KOPT-K1 (cell line): ENCODE results near the gene ATP6V0A4.

ENCODE experiments used
- H3K27ac ChIP-seq: fragments of 200-600 bp; sonication (generic); 2 replicates; pipeline ENCODE4 v1.5.1; 2016; ENCODE audit warnings: antibody characterized with exemption, mild to moderate bottlenecking, low read depth, low read length; ENCODE audit not compliant: poor library complexity, severe bottlenecking
- H3K36me3 ChIP-seq: fragments of 200-600 bp; sonication (generic); 2 replicates; pipeline ENCODE4 v1.5.1; 2017; ENCODE audit warnings: antibody characterized with exemption, mild to moderate bottlenecking, low read length, moderate library complexity; ENCODE audit not compliant: insufficient read depth
- H3K9me3 ChIP-seq: fragments of 200-600 bp; sonication (generic); 2 replicates; pipeline ENCODE4 v1.5.1; 2017; ENCODE audit warnings: antibody characterized with exemption, low read length, mild to moderate bottlenecking; ENCODE audit not compliant: insufficient read depth, poor library complexity, severe bottlenecking

The ATP6V0A4 gene

DNA sequence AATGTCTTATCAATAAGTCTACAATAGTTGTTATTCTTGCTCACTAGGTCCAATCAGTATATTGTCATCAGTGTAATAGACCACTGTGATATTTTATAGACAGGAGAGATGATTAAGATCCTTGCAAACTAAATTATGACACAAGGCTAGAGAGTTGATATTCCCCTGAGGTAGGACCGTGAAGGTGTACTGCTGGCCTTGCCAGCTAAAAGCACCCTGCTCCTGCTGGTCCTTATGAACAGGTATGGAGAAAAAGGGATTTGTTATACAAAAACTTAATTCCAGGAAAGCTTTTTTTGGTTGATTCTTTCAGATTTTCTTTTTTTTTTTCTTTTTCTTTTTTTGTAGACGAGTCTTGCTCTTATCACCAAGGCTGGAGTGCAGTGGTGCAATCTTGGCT is 17.0 kb downstream of the ATP6V0A4 start:
- no peaks in the 10 kb centered on the region for H3K9me3 ChIP-seq
- no peaks in the 10 kb centered on the region for H3K36me3 ChIP-seq
- H3K27ac ChIP-seq, result no peak overlapping the region

DNA sequence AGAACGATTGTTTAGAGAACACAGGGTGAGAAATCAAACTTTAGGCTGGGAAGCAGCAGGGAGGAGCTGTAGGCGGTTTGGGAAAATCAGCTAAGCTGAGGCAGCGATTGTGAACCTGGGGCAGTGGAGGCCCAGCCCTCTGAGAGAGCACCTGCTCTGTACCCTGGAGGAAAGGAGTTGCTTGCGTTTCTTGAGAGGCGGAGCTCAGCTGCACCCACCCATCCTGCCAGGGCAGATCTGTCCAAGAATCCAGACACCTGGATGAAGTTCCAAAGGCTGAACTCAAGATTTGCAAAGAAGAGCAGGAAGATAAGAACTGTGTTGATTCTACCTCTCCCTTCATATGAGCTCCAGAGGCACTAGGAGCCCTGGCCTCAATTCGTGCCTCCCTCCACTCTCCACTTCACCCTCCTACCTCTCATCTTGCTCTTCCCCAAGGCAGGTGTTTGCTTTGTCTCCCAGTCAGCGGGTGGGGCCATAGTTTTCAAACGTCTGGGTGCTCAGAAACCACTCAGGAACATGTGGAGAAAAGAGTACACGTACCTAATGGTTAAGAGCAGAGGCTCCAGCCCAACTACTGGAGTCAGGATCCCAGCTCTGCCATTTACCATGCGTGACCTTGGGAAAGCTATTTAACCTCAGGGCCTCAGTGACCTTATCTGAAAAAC is 21.7 kb downstream of the ATP6V0A4 start:
- no peak overlapping the region for H3K27ac ChIP-seq
- H3K36me3 ChIP-seq, result no peaks in the 10 kb centered on the region
- H3K9me3 ChIP-seq, result no peaks in the 10 kb centered on the region

DNA sequence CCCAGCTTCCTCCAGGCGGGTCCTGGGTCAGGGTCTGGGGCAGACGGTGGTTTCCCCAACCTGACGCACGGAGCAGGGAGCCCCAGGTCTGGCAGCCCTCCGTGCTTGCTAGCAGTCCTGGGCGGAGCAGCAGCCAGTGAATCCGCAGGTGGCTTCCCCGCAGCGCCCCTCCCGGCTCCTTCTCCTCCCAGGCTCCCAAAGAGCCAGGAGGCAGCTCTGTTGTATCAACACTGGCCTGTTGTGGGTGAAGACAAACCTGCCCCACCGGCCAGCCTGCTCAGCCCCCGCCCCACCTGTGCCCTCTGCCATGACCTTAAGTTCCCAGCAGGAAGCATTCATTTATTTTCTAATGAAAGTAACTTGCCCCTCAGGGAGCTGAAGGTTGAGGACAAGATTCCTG is 24.2 kb downstream of the ATP6V0A4 start:
- H3K36me3 ChIP-seq, result no peaks in the 10 kb centered on the region
- no peaks in the 10 kb centered on the region for H3K9me3 ChIP-seq
- H3K27ac ChIP-seq, result no peak overlapping the region

DNA sequence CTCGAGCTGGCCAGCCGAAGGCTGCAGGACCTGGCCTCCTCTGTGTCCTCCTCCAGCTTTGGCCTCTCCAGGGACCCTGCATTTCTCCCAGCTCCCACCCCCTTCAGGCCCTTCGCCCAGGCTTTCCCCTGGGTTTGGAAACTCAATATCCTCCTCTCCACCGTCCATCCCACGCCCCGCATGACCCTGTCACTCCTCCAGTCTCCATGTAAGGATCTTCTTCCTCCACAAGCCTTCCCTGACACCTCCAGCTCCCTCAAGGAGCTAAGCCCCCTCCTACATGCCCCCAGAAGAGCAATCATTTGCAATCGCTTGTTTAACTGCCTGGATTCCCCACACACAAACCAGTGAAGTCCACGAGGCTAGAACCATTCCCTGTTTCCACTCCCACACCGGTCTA is 24.8 kb downstream of the ATP6V0A4 start:
- no peak overlapping the region for H3K27ac ChIP-seq

DNA sequence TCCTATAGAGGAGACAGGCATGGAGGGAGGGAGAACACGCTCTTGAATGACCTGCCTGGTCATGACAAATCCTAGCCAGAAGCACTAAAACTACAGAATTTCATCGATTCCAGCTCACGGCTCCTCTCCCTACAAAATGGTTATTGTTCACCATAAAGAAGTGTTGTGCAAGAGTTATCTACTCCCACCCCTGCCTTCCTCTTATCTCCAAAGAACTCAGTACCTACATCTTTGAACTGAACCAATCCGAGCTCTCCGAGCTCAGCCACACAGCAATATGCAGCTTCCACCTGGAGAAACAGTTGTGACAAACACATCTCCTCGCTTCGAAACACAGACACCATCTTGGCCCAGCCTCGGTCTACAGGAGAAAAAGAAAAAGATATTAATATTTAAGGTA is 27.1 kb downstream of the ATP6V0A4 start:
- no peak overlapping the region for H3K27ac ChIP-seq
- H3K36me3 ChIP-seq, result no peaks in the 10 kb centered on the region
- H3K9me3 ChIP-seq, result no peaks in the 10 kb centered on the region

More for the DNA sequence above, 24.8 kb downstream of the ATP6V0A4 start:
- H3K36me3 ChIP-seq, result no peaks in the 10 kb centered on the region
- H3K9me3 ChIP-seq, result no peaks in the 10 kb centered on the region

DNA sequence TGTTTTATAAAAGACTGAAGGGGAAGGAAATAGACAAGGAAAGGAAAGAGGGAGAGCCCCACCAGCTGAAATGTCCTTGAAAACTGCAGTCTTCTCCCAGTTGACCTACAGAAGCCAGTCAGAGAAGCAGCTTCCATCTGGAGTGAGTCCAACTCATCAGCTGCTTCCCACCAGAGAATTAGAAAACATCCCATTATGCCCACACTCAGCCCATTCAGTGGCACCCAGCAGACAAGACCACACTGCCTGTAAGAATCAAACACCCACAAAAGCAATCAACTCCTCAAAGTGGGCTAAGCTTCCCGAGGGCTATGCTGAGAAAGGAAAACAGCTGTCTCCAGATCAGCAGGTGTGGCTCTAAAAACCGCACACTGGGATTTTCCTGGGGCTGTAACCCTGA is 29.8 kb downstream of the ATP6V0A4 start:
- Histone ChIP-seq H3K27ac (no peak overlapping the region), H3K36me3 (no peaks in the 10 kb centered on the region), H3K9me3 (no peaks in the 10 kb centered on the region)

DNA sequence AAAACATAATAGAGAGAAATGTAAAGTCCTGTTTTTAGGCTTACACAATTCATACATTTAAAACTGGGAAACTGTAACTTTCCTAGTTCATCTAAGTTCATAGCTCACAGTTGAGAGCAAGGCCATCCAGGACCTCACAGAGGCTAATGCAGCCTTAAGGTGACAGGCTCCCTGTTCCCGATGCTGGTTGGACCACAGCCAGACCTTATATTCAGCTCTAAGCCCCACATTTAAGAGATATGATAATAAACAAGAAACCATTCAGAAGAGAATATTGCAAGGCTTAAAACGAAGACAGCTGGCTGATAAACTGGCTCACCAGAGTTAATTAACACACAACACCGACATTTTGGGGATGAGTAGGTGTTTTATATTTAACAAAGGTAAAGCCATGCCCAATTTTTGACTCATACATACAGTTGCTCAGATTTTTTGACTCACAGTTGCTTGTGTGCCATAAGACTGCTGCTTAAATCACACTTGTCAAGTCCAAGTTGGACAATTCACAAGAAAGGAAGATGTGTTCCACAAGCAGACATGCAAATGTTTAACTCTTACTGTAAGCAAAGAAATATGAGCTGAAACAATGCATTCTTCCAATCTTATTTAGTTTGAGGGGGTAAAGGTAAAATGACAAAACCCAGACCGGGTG is 41.3 kb downstream of the ATP6V0A4 start:
- no peaks in the 10 kb centered on the region for H3K9me3 ChIP-seq
- peak overlapping the region; percentile 43 for H3K27ac ChIP-seq
- no peaks in the 10 kb centered on the region for H3K36me3 ChIP-seq

DNA sequence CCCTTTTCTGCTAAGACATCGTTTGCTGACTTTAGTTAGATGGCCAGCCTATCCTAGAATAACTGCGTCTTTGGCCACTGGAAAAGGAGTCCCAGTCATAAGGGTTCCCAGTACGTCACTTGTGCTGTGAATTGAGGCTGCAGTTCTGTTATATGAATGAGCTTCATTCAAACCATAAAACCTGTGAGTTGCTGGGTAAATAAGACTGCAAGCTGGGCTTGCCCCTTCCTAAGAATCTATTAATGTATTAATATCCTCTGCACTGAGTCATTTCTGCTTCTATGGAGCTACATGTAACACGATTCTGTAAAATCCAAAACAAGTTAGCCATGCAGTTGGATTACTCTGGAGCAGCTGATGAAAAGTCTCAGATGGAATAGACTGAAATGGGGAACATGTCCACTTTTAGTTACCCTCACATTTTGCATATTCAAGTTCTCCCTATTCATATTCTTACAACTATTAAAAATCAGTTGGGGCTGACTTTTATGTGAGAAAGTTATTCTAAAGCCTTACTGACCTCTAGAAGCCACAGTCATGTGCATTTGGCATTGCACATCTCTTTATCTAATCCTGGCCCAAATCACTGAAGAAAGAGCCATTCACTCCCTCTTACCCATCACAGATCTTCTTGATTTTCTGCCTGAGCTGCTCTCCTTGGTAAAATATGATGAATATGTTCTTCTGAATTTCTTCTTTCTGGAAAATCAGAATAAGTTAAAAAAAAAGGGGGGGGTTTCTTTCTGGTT is 42.0 kb downstream of the ATP6V0A4 start:
- Histone ChIP-seq H3K9me3 (no peaks in the 10 kb centered on the region), H3K36me3 (no peaks in the 10 kb centered on the region), H3K27ac (peak overlapping the region; percentile 43)

DNA sequence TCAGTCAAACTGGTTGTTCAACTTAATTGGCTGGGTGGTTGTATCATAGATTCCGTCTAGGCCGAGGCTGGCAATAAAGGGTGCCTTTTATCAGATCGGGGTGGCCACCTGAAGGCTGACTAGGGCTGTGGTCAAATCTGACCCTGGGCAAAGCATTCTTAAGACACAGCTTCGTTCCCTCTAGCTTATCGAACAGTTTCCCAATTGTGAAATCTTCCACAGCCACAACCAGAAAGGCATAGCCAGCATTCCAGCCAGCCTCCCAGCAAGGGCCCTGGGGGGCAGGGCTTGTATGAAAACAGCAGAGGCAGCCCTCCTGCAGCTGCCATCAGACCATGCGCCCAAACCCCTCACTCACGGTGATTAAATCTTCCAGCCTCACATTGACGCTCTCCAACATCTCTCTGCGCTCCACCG is 42.7 kb downstream of the ATP6V0A4 start:
- Histone ChIP-seq H3K27ac (peak overlapping the region; percentile 43), H3K9me3 (no peaks in the 10 kb centered on the region), H3K36me3 (no peaks in the 10 kb centered on the region)

DNA sequence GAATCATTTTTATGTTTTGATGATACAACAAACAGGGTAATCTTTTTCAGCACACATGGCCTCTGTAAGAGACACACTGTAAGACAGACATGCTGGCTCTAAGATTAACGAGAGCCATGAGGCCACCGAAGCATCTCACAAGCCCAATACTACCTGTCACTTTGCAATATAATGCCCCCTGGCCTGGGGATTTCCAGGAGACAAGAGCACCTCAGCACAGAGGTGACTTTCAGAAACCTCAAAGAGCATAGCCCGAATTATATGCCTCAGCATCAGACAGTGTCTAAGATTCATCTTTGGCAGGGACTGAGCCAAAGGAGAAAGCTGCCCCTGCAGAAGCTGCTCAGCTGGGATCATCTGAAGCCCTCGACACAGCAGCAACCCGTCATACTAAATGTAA is 44.4 kb downstream of the ATP6V0A4 start:
- Histone ChIP-seq H3K27ac (peak overlapping the region; percentile 94), H3K9me3 (no peaks in the 10 kb centered on the region), H3K36me3 (no peaks in the 10 kb centered on the region)

DNA sequence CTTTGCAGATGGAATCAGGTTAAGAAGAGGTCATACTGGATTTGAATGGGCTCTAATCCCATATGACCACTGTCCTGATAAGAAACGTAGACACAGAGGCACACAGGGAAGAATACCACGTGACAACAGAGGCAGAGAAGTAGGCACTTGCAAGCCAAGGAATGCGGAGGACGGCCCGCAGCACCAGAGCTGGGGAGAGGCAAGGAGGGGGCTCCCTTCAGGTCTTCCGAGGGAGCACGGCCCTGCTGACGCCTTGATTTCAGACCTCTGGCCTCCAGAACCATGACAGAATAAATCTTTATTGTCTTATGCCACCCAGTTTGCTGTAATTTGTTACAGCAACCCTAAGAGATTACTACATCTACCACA is 44.9 kb downstream of the ATP6V0A4 start:
- H3K36me3 ChIP-seq, result no peaks in the 10 kb centered on the region
- peak overlapping the region; percentile 94 for H3K27ac ChIP-seq
- H3K9me3 ChIP-seq, result no peaks in the 10 kb centered on the region

DNA sequence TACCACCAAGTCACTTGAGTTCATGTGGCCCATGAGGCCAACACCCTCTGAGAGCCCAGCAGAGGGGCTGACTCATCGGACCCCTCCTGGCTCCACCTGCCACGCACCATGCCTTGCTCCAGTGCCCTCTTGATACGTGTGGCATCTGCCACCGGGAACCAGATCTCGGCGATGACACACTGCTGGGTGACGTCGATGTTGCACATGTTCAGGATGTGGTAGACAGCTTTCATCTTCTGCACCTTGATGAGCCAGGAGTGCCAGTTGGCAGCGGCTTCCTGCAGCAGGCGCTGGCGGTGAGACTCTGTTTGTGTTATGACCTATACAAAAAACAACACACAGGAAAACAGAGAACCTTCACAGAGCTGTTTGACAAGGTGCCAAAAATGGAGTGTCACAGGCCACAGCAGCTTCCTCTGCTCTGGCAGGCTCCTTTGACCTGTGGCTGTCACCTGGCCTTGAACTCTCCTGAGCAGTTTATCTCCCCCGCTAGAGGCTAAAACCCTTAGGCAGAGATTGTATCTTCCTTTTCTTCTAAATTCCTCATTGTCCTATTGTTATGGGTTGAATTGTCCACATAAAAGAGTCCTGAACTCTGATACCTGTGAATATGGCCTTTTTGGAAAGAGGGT is 45.4 kb downstream of the ATP6V0A4 start:
- Histone ChIP-seq H3K9me3 (no peaks in the 10 kb centered on the region), H3K36me3 (no peaks in the 10 kb centered on the region), H3K27ac (peak overlapping the region; percentile 94)

DNA sequence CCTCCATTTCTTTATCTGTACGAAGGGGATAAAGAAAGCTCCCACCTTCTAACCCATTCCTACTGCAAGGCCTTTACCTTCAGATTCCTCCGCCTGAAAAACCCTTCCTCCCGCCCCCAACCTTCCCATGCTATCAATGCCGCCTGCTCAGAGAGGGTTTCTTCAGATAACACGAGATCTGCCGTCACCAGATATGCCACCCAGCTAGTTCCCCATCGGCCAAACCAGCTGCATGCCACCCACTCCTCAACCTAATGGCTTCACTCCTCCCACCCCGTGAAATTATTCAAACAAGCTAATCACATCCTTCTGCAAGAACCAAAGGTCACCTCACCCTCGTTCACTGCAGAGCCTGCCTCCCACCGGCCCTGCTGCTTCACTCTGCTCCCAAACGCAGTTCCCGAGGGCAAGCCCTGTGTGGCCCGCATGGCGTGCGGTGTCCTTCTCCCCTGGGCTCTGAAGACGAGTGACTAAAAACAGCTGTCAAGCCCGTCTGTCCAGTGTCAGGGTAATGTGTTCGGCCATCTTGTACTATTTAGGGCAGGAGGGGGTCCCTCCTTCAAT is 47.0 kb downstream of the ATP6V0A4 start:
- peak overlapping the region; percentile 94 for H3K27ac ChIP-seq
- no peaks in the 10 kb centered on the region for H3K9me3 ChIP-seq
- H3K36me3 ChIP-seq, result no peaks in the 10 kb centered on the region

DNA sequence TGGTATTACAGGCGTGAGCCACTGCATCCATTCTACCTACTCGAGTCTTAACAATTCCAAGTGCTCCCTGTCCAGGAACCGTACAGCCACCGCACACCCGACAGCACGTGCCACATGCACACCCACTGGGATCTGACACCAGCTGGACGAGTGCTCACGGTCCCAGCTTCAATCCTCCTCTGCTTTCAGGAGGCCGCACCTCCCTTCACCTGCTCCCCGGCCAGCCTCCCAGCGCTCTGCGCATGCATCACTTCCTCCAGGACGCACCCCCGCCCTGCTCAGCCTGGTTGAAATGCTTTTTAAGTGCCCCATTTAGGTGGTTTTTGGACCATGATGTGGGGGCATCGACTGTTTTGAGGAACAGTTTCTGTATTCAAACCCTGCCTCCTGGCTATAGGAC is 47.5 kb downstream of the ATP6V0A4 start:
- Histone ChIP-seq H3K27ac (peak overlapping the region; percentile 94), H3K36me3 (no peaks in the 10 kb centered on the region), H3K9me3 (no peaks in the 10 kb centered on the region)

DNA sequence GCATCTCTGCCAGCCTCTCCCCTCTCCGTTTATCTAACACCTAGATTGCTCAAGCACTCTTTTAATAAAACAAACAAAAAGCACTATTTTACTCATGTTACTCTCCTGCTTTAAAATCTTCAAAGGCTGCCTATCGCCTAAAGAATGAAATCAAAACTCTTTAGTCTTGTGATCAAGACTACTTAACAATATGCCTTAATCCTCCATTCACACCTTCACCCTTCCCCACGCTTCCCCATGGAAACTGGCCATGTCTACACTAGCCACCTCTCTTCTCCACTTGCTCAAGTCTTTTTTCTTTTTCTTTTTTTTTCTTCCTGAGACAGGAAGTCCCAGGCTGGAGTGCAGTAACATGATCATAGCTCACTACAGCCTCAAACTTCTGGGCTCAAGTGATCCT is 48.0 kb downstream of the ATP6V0A4 start:
- H3K36me3 ChIP-seq, result no peaks in the 10 kb centered on the region
- peak overlapping the region; percentile 94 for H3K27ac ChIP-seq
- no peaks in the 10 kb centered on the region for H3K9me3 ChIP-seq
